A549 (cell line): ENCODE results near the gene PCDH9. TPM values are rescaled to one million over a fixed set of nuclear protein-coding genes. Genes with fewer than 3 reads are reported as not detected.

Source experiments
- ATAC-seq, 2 experiments: fragments of 200-7000 bp in 1 of 2; fragments of >200 bp in 1 of 2; cut with Nextera tagmentation in 1 of 2; cut with Tn5 transposase in 1 of 2; 3 replicates each; pipeline versions ENCODE4 v1.8.0 to v1.9.1; 2018 to 2020; ENCODE audit warnings: mild to moderate bottlenecking in 1 of 2, moderate library complexity in 1 of 2
- CTCF ChIA-PET: fragments of 300-600 bp; sonication (Branson Sonifier 250); formaldehyde crosslinking; extraction: SDS; loops from one replicate; lab custom pipeline; 2021; ENCODE audit warnings: antibody characterized with exemption, inconsistent platforms; lab: Yijun Ruan, JAX
- POLR2A ChIA-PET: fragments of 350-600 bp; formaldehyde crosslinking; extraction: SDS; loops from one replicate; lab custom pipeline; 2021; ENCODE audit warnings: antibody characterized with exemption, inconsistent platforms; lab: Yijun Ruan, JAX
- DNase-seq, 2 experiments: peaks; one replicate each; pipeline versions ENCODE4 v3.0.0 to v3.0.0-alpha.2; 2011 to 2016; ENCODE audit warnings: low read depth in 1 of 2, low spot score in 1 of 2
- FAIRE-seq: peaks from 2 replicates; lab custom pipeline; 2011; peaks lifted over from hg19 to GRCh38; lab: Jason Lieb, UNC
- H3K27ac ChIP-seq, 2 experiments: fragments of >200 bp; sonication (Bioruptor Twin); formaldehyde crosslinking; 3 replicates each; pipeline ENCODE4 v1.5.1; 2016 to 2017
- H3K4me1 ChIP-seq: fragments of >200 bp; sonication (Bioruptor Twin); formaldehyde crosslinking; 3 replicates; pipeline ENCODE4 v1.6.1; 2016
- H3K4me2 ChIP-seq: fragments of >200 bp; sonication (Bioruptor Twin); formaldehyde crosslinking; 3 replicates; pipeline ENCODE4 v1.6.1; 2016
- H3K4me3 ChIP-seq: fragments of >200 bp; sonication (Bioruptor Twin); formaldehyde crosslinking; 3 replicates; pipeline ENCODE4 v1.5.1; 2016
- H3K9me3 ChIP-seq: fragments of >200 bp; sonication (Bioruptor Twin); formaldehyde crosslinking; 3 replicates; pipeline ENCODE4 v1.6.1; 2016
- BHLHE40 ChIP-seq: IDR thresholded peaks from 2 replicates; pipeline ENCODE4 v1.6.1; 2012; ENCODE audit warnings: low read depth, low read length, inconsistent platforms
- EHF ChIP-seq: fragments of 250-450 bp; sonication (Bioruptor Pico); IDR thresholded peaks from 2 replicates; pipeline ENCODE4 v1.5.0; 2020; ENCODE audit warnings: mild to moderate bottlenecking
- FOSB ChIP-seq: fragments of 250-450 bp; sonication (Bioruptor Pico); IDR thresholded peaks from 2 replicates; pipeline ENCODE4 v1.5.0; 2020; ENCODE audit warnings: mild to moderate bottlenecking, moderate library complexity
- FOSL2 ChIP-seq, 2 experiments: fragments of 450-650 bp in 1 of 2; fragments of >200 bp in 1 of 2; sonication (Bioruptor Twin) in 1 of 2; formaldehyde crosslinking; IDR thresholded peaks; 2 replicates each; pipeline versions ENCODE4 v1.5.0 to v1.6.1; 2016 to 2020; ENCODE audit warnings: mild to moderate bottlenecking in 1 of 2, moderate library complexity in 1 of 2
- JUNB ChIP-seq: fragments of >200 bp; sonication (Bioruptor Twin); formaldehyde crosslinking; IDR thresholded peaks from 2 replicates; pipeline ENCODE4 v1.6.1; 2016
- KDM5A ChIP-seq: fragments of 200-600 bp; sonication (generic); IDR thresholded peaks from 2 replicates; pipeline ENCODE4 v1.6.1; 2016; ENCODE audit warnings: antibody characterized with exemption, mild to moderate bottlenecking
- MAFK ChIP-seq: fragments of 450-650 bp; IDR thresholded peaks from 2 replicates; pipeline ENCODE4 v1.6.1; 2014; ENCODE audit not compliant: partially characterized antibody
- MAZ ChIP-seq: fragments of 150-350 bp; IDR thresholded peaks from 2 replicates; pipeline ENCODE4 v1.6.1; 2014; ENCODE audit warnings: antibody characterized with exemption, low read depth, low read length, borderline replicate concordance
- MYC ChIP-seq: IDR thresholded peaks from 2 replicates; pipeline ENCODE4 v1.6.1; 2012; ENCODE audit warnings: mild to moderate bottlenecking, inconsistent platforms, low read length, improper control_type of control experiment, borderline replicate concordance
- NPAS2 ChIP-seq: fragments of 250-450 bp; sonication (Bioruptor Pico); IDR thresholded peaks from 2 replicates; pipeline ENCODE4 v1.8.0; 2022; ENCODE audit warnings: mild to moderate bottlenecking, moderate library complexity, borderline replicate concordance
- POLR2AphosphoS2 ChIP-seq: conservative IDR thresholded peaks from 2 replicates; pipeline ENCODE4 v1.6.1; 2012; ENCODE audit warnings: low read length, improper control_type of control experiment, inconsistent platforms
- RAD21 ChIP-seq, 2 experiments: fragments of >200 bp in 1 of 2; sonication (Bioruptor Twin) in 1 of 2; formaldehyde crosslinking in 1 of 2; IDR thresholded peaks in 1 of 2; conservative IDR thresholded peaks in 1 of 2; 2 replicates in 1 of 2; 3 replicates in 1 of 2; pipeline ENCODE4 v1.6.1; 2012 to 2018; ENCODE audit warnings: inconsistent platforms in 1 of 2
- RARB ChIP-seq: fragments of 250-450 bp; sonication (Bioruptor Pico); IDR thresholded peaks from 2 replicates; pipeline ENCODE4 v1.8.0; 2021; ENCODE audit warnings: mild to moderate bottlenecking, moderate library complexity
- RCOR1 ChIP-seq: fragments of 150-350 bp; IDR thresholded peaks from 2 replicates; pipeline ENCODE4 v1.6.1; 2014; ENCODE audit warnings: antibody characterized with exemption, low read length, low read depth
- SREBF2 ChIP-seq: fragments of 450-650 bp; IDR thresholded peaks from 2 replicates; pipeline ENCODE4 v1.6.1; 2014; ENCODE audit warnings: mild to moderate bottlenecking, moderate library complexity
- ZC3H11A ChIP-seq: fragments of 450-650 bp; IDR thresholded peaks from 2 replicates; pipeline ENCODE4 v1.6.1; 2014; ENCODE audit warnings: antibody characterized with exemption, mild to moderate bottlenecking
- ZNF302 ChIP-seq: fragments of 250-450 bp; sonication (Bioruptor Pico); IDR thresholded peaks from 2 replicates; pipeline ENCODE4 v1.9.0; 2021; ENCODE audit warnings: inconsistent platforms, mild to moderate bottlenecking, moderate library complexity
- ZSCAN20 ChIP-seq: fragments of 250-450 bp; sonication (Bioruptor Pico); IDR thresholded peaks from 2 replicates; pipeline ENCODE4 v1.8.0; 2022; ENCODE audit warnings: mild to moderate bottlenecking, moderate library complexity
- WGBS: methylation state at CpG from one replicate; pipeline ENCODE4 v1.1.6; 2017; ENCODE audit errors: missing lambda C conversion rate; 5-methylcytosine and 5-hydroxymethylcytosine counted together
- polyA plus RNA-seq, 4 experiments: library from polyadenylated mRNA; depleted of rRNA in 3 of 4; stranded (reverse); fragments of >200 nt; fragmentation: RNase III in 1 of 4; extraction: RNeasy Plus Mini Kit Qiagen cat#74134 plus additional on column Dnase treatment in 1 of 4; gene quantifications; 2 replicates in 3 of 4; 3 replicates in 1 of 4; pipeline ENCODE4 v1.2.3, GENCODE V29; 2011 to 2017
- TF ChIP-seq, protein P1 (sequence below): IDR thresholded peaks from 2 replicates; pipeline ENCODE4 v1.6.1; 2012
- TF ChIP-seq, protein P2 (sequence below): fragments of 200-600 bp; sonication (generic); IDR thresholded peaks from 2 replicates; pipeline ENCODE4 v1.6.1; 2016; ENCODE audit warnings: antibody characterized with exemption, mild to moderate bottlenecking, moderate library complexity
- TF ChIP-seq, protein P3 (sequence below): fragments of 250-450 bp; sonication (Bioruptor Pico); IDR thresholded peaks from 2 replicates; pipeline ENCODE4 v1.5.0; 2020; ENCODE audit warnings: low read depth, mild to moderate bottlenecking, moderate library complexity
- TF ChIP-seq, protein P4 (sequence below): fragments of 250-450 bp; sonication (Bioruptor Pico); IDR thresholded peaks from 2 replicates; pipeline ENCODE4 v1.5.0; 2021; ENCODE audit warnings: mild to moderate bottlenecking, moderate library complexity, borderline replicate concordance
- TF ChIP-seq, protein P5 (sequence below): fragments of 150-350 bp; IDR thresholded peaks from 2 replicates; pipeline ENCODE4 v1.6.1; 2014; ENCODE audit warnings: low read depth, mild to moderate bottlenecking, low read length

Gene PCDH9
- polyA plus RNA-seq, 2 of the 4 experiments (the other 2 are of a cell fraction) = 16.0 to 29.5 TPM

DNA sequence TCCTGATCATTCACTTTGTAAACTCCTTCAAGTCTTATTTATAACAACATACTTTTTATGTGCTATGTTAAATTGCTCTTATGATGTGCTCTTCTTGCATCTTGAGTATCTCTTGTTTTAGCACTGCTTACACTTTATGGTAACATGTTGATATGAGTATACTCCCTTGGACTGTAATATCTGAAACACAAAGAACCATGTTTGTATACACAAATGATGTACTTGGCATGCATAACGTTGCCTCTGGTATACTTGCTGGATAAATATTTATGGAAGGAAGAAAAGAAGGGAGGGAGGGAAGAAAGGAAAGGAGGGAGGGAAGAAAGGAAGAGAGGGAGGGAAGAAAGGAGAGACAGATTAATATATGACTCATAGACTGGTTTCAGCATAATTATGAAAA lies 333.2 kb downstream of the PCDH9 start (continued):
- TF ChIP-seq MAZ (no peak), JUNB (no peak), NPAS2 (CRISPR knock-in tag) (no peak), EHF (CRISPR knock-in tag) (no peak), RARB (no peak), MYC (no peak)

DNA sequence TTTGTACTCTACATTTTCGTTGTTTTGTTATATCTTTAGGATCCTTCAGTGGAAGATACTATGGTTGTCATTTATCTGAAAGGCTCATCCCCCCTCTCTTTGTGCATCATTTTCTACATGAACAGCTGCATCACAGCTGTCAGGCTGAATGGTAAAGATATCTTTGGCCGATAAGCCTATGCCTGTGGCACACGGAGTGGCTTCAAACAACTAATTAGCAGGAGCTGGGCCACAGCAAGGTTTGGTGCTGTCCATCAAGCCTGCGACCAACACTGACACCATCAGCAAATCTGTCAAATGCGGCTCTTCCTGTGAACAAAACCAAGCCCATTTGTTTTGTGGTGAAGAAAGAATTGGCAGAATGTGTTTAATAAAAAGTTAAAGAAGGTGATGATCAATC lies 334.4 kb downstream of the PCDH9 start:
- CTCF ChIA-PET = no interaction called here
- WGBS = 91% methylated on average over 4 of the region's 5 CpGs
- POLR2A ChIA-PET = no interaction called here
- H3K4me3 ChIP-seq = no peak overlapping the region
- TF ChIP-seq, protein P1, sequence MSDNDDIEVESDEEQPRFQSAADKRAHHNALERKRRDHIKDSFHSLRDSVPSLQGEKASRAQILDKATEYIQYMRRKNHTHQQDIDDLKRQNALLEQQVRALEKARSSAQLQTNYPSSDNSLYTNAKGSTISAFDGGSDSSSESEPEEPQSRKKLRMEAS = no peak
- no peak for TF ChIP-seq SREBF2
- TF ChIP-seq, protein P2, sequence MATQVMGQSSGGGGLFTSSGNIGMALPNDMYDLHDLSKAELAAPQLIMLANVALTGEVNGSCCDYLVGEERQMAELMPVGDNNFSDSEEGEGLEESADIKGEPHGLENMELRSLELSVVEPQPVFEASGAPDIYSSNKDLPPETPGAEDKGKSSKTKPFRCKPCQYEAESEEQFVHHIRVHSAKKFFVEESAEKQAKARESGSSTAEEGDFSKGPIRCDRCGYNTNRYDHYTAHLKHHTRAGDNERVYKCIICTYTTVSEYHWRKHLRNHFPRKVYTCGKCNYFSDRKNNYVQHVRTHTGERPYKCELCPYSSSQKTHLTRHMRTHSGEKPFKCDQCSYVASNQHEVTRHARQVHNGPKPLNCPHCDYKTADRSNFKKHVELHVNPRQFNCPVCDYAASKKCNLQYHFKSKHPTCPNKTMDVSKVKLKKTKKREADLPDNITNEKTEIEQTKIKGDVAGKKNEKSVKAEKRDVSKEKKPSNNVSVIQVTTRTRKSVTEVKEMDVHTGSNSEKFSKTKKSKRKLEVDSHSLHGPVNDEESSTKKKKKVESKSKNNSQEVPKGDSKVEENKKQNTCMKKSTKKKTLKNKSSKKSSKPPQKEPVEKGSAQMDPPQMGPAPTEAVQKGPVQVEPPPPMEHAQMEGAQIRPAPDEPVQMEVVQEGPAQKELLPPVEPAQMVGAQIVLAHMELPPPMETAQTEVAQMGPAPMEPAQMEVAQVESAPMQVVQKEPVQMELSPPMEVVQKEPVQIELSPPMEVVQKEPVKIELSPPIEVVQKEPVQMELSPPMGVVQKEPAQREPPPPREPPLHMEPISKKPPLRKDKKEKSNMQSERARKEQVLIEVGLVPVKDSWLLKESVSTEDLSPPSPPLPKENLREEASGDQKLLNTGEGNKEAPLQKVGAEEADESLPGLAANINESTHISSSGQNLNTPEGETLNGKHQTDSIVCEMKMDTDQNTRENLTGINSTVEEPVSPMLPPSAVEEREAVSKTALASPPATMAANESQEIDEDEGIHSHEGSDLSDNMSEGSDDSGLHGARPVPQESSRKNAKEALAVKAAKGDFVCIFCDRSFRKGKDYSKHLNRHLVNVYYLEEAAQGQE = no peak
- TF ChIP-seq BHLHE40 = no peak
- TF ChIP-seq POLR2AphosphoS2 = no peak
- TF ChIP-seq FOSL2 (IDR thresholded peaks at IDR 0.05) = no peak
- no peak for TF ChIP-seq FOSL2 (CRISPR knock-in tag; IDR thresholded peaks at IDR 0.05)
- TF ChIP-seq RCOR1 = no peak
- TF ChIP-seq MAZ = no peak
- TF ChIP-seq RAD21 (conservative IDR thresholded peaks at IDR 0.05 in 1 of 2, IDR thresholded peaks at IDR 0.05 in 1 of 2) = no peak
- TF ChIP-seq MAFK = no peak
- no peak for TF ChIP-seq FOSB (CRISPR knock-in tag)
- TF ChIP-seq KDM5A = no peak
- TF ChIP-seq, protein P3, sequence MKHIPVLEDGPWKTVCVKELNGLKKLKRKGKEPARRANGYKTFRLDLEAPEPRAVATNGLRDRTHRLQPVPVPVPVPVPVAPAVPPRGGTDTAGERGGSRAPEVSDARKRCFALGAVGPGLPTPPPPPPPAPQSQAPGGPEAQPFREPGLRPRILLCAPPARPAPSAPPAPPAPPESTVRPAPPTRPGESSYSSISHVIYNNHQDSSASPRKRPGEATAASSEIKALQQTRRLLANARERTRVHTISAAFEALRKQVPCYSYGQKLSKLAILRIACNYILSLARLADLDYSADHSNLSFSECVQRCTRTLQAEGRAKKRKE (CRISPR knock-in tag) = no peak
- TF ChIP-seq, protein P4, sequence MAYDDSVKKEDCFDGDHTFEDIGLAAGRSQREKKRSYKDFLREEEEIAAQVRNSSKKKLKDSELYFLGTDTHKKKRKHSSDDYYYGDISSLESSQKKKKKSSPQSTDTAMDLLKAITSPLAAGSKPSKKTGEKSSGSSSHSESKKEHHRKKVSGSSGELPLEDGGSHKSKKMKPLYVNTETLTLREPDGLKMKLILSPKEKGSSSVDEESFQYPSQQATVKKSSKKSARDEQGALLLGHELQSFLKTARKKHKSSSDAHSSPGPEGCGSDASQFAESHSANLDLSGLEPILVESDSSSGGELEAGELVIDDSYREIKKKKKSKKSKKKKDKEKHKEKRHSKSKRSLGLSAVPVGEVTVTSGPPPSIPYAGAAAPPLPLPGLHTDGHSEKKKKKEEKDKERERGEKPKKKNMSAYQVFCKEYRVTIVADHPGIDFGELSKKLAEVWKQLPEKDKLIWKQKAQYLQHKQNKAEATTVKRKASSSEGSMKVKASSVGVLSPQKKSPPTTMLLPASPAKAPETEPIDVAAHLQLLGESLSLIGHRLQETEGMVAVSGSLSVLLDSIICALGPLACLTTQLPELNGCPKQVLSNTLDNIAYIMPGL = no peak
- no peak for TF ChIP-seq ZSCAN20
- no peak for TF ChIP-seq ZNF302 (CRISPR knock-in tag)
- no peak for TF ChIP-seq ZC3H11A
- TF ChIP-seq, protein P5, sequence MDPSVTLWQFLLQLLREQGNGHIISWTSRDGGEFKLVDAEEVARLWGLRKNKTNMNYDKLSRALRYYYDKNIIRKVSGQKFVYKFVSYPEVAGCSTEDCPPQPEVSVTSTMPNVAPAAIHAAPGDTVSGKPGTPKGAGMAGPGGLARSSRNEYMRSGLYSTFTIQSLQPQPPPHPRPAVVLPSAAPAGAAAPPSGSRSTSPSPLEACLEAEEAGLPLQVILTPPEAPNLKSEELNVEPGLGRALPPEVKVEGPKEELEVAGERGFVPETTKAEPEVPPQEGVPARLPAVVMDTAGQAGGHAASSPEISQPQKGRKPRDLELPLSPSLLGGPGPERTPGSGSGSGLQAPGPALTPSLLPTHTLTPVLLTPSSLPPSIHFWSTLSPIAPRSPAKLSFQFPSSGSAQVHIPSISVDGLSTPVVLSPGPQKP = no peak
- TF ChIP-seq, all 56 proteins: peak for 0
- FAIRE-seq (no peak), ATAC-seq (no peak), DNase-seq (no peak)
- no peak overlapping the region for H3K27ac ChIP-seq
- 0 out of 3 replicates have a peak, but pooled peaks cover 3% of the 10 kb centered on the region for H3K4me1 ChIP-seq
- no peak overlapping the region for H3K4me2 ChIP-seq
- H3K9me3 ChIP-seq = no peaks in the 10 kb centered on the region
